Stimulated activated CD4-positive, alpha-beta T cell treated with anti-CD3 and anti-CD28 coated beads, Interleukin-2, amount 100 ng/mL, for 48 hours (primary cell): ENCODE results near the gene SLC30A5.
"Not testable (repeated sequence)": the region's sequence is repeated elsewhere in the genome, so short reads cannot be mapped to it uniquely, and the experiment has no call there.

Experiments used
- DNase-seq, 2 donors: peaks; one replicate each; pipeline ENCODE4 v3.0.0-alpha.2; 2020

The SLC30A5 gene

DNA sequence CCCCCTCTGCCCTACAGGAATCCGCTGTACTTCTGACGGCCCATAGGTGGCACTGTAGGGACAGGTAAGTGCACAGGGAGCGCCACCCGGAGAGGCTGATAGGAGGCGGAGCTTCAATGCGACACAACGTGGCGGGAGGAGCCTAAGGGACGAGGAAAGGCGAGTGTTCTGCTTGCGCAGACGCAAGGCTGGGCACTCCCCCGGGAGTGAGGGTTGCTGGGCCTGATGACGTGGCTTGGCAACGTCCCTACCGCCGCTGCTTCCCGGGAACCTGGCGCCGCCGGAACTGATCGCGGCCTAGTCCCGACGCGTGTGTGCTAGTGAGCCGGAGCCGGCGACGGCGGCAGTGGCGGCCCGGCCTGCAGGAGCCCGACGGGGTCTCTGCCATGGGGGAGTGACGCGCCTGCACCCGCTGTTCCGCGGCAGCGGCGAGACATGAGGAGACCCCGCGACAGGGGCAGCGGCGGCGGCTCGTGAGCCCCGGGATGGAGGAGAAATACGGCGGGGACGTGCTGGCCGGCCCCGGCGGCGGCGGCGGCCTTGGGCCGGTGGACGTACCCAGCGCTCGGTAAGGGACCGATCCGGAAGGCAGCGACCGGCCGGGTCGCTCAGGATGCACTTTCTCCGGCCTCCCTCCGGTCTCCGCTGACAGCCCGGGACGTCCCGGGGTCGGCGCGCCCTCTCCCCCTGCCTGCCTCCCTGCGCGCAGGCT lies at the start of gene SLC30A5:
Gene SLC30A5 (plus strand): TSS at position 244 of the 712 bp plus-strand sequence. CDS start 242 bp downstream, at position 486.
- peak; percentile 95 to 96 for DNase-seq

- DNase-seq = not testable (repeated sequence)
Measured at GRCh38 chr5:69045213-69045612, 48.6 kb upstream of the SLC30A5 start.

DNA sequence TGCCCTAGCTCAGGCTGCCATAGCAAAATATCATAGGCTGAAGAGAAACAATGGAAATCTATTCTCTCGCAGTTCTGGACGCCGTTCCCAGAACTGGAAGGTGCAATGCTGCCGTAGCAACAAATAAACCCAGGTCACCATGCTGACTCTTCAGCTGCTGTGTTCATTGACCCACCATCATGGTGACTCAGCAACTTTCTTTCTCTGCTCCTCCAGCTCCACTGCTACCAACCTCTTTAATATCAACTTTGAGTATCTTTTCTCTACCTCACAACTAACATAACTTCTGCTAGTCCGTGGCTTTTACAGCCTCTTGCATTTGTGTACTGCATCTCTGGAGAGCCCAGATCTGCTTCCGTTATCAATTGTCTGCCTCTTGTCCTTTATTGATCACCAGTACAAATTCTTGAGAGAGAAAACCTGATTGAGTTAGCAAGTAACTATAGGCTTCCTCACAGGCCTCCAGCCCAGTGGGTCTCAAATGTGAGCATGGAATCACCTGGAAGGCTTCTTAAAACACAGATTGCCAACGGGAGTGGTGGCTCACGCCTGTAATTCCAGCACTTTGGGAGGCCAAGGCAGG lies 47.3 kb upstream of the SLC30A5 start:
- no peak for DNase-seq

DNA sequence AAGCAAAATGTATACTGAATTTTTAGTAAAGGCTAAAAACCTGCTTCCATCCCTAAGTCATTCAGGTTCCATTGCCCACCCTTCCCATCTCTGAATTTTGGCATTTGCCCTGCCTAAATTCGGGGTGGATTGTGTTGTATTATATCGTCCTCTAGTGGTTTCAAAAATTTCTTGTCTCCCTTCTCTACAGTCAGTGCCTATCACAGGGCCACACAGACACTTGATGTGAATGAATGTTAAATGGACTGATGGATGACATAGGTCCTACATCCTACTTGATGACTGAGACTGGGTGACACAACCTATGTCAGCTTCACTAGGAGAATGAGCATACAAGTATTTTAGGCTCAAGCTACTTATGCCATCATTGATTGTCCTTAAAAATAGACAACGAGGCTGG lies 45.6 kb upstream of the SLC30A5 start:
- DNase-seq = no peak

GRCh38 chr5:69049151-69049550 lies 44.7 kb upstream of the SLC30A5 start:
- no peak for DNase-seq

- no peak for DNase-seq
Measured at GRCh38 chr5:69049796-69050195, 44.0 kb upstream of the SLC30A5 start.

DNA sequence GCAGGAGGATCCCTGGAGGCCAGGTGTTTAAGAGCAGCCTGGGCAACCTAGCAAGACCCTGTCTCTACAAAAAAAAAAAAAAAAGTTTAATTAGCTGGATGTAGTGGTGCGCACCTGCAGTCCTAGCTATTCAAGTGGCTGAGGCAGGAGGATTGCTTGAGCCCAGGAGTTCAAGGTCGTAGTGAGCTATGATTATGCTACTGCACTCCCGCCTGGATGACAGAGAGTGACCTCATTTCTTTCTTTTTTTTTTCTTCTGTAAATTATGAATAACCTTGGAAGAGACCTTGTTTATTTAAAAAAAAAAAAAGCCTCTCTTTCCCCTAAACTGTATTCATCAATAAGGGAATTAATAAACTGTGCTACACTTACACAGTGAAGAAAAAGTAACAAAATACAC lies 43.6 kb upstream of the SLC30A5 start:
- no peak for DNase-seq

GRCh38 chr5:69052181-69052580 lies 41.6 kb upstream of the SLC30A5 start:
- no peak for DNase-seq

DNA sequence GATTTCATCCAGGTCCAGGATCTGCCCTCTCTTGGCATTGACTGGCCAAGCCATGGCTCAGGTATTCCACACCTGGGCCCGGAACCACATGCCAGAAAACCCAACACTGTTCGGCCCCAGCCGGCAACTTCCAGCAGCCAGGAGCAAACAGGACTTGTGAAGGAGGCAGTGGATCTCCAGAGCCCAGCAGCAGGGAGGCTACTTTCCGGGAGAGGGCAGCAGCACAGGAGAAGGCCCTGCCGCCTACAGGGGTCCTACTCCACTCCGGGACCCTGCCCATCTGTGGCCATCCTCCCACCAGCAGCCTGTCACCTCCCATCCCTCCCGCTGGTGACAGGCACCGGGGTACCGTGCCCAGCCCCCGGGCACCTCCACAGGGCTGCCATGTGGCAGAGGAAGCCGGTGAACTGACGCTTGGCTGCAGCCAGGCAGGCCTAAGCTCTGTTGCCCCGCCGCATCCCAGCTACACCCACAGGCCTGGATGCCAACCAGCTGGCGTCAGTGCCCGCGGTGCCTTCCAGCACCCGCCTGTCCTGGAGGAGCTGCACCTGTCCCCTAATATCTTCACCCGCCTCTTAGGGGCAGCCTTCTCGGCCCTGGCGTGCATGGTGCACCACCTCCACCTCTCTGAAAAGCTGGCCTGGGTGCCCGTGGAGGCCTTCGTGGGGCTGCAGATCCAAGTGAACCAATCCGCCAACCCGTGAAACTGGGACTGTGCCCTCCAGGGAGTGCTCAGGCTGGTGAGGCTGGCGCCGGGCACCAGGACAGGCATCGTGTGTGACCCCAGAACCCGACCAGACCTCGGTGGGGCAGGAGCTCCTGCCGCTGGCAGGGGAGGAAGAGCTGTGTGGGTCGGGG lies 18.9 kb upstream of the SLC30A5 start:
- no peak for DNase-seq

DNA sequence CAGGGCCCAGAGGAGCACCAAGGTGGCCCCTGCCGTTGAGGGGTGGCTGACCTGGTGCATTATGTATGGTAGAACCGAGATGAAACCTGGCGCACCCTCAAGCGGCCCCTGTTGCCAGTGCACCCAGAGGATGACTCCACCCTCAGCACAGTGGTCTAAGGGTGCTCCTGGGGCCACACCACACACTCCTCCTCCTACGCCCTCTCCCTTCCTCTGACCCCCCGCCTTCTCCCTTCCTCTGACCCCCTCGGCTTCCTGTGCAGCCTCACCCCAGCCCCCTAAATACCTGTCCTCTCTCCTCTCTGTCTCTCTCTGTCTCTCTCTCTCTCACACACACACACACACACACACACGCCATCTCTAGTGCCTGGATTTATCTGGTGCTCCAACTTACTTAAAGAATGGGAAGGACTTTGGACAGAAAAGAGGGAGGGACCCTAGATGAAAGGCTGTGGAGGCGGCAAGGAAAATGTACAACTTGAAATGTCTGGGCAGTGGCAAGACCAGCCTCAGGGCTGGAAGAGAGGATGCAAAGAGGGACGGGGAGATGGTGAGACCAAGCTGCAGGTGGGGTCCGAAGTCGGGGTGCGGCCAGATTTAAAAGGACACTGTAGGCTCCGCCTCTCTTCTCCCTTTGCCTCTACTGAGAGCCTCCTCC lies 18.2 kb upstream of the SLC30A5 start:
- DNase-seq = no peak

DNA sequence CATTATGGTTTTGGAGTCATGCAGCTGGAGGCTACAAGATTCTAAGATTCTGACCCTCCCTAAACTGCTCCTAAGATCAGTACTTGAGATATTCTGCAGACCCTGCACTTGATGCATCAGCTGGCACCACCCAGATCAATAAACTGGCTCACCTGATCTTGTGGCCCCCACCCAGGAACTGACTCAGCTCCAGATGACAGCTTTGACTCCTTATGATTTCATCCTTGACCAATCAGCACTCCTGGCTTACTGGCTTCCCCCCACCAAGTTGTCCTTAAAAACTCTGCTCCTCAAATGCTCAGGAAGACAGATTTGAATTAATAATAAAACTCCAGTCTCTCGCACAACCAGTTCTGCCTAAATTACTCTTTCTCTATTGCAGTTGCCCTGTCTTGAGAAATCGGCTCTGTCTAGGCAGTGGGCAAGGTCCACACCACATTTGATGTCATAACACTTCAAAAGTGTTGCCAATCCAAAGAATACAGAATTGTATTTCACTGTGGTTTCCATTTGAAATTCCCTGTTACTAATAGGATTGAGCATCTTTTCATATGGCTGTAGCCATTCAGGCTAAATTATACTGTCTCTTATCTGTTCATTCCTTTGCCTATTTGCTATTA lies 14.8 kb upstream of the SLC30A5 start:
- DNase-seq = no peak

- no peak for DNase-seq
Measured at GRCh38 chr5:69079556-69079955, 14.3 kb upstream of the SLC30A5 start.

- DNase-seq = no peak
Measured at GRCh38 chr5:69083412-69083811, 10.4 kb upstream of the SLC30A5 start.

GRCh38 chr5:69084195-69084594 lies 9.6 kb upstream of the SLC30A5 start:
- no peak for DNase-seq

- no peak for DNase-seq
Measured at GRCh38 chr5:69084903-69085302, 8.9 kb upstream of the SLC30A5 start.

GRCh38 chr5:69086206-69086605 lies 7.6 kb upstream of the SLC30A5 start:
- no peak for DNase-seq

DNA sequence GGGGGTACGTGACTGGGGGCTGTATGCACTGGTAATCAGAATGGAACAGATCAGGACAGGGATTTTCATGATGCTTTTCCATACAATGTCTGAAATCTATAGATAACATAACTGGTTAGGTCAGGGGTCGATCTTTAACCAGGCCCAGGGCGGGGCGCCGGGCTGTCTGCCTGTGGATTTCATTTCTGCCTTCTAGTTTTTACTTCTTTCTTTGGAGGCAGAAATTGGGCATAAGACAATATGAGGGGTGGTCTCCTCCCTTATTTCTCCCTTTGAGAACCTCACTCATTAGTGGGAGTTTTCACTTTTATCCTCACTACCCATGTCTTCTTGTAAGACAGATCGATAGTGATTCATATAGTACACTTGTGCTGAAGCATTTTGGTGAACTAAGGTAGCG lies 5.8 kb upstream of the SLC30A5 start:
- DNase-seq = not testable (repeated sequence)

DNA sequence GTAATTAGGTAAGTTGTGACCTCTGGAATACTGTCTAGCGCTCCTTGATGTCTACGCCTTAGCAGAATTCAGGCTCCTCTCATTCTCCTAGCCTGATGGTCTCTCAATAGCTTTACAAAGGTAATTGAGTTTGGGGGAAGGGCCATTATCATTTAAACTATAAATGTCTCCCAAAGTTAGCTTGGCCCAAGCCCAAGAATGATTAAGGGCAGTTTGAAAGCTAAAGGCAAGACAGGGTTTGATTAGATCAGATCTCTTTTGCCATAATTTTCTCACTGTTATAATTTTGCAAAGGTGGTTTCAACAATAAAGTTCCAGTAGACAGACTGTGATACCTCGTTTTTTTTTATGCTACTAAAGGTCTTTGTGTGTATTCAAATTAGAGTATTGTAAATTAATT lies 3.7 kb upstream of the SLC30A5 start:
- DNase-seq = no peak

DNA sequence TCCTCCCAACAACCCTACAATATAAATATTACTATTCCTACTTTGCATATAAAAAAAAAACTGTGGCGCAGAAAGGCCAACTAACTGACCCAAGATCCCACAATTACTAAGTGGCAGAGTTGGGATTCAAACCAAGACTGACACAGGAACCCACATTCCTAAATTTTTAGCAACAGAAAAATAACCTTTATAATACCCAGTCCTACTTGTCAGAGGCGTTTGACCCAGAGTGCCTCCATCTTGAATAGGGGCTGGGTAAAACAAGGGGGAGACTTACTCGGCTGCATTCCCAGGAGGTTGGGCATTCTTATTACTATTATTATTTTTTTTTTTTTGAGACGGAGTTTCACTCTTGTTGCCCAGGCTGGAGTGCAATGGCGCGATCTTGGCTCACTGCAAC lies 2.0 kb upstream of the SLC30A5 start:
- DNase-seq = no peak

GRCh38 chr5:69092969-69093368 lies 845 bp upstream of the SLC30A5 start:
- DNase-seq = no peak

DNA sequence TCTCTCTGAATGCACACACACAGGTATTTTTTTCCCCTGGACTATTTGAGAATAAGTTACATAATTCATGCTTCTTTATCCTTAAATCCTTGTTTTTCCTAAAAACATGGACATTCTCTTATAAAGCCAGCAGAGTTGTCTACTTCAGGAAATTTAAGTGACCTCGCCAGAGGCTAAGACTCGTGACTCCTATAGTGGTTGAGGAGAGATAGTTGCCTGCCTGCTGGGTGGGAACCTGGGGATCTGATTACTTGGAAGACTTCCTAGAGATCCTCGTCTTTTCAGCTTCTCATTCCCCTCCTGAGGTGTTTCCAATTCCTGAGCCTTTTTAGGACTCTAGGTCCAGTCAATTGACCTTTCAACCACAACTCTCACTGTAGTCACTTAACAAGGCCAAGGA lies 5.5 kb downstream of the SLC30A5 start:
- no peak for DNase-seq

- DNase-seq = no peak
Measured at GRCh38 chr5:69103521-69103920, 9.7 kb downstream of the SLC30A5 start.
